OCI-LY3 (cell line): Measurements from ENCODE around the gene SSBP2.

Experiments used
- CTCF ChIP-seq: fragments of 200-600, 300-600 bp; sonication (generic); IDR thresholded peaks from 2 replicates; pipeline ENCODE4 v1.5.1; 2014; ENCODE audit warnings: antibody characterized with exemption, low read length, low read depth
- EZH2phosphoT487 ChIP-seq: fragments of 200-600 bp; shearing (Covaris generic); IDR thresholded peaks from 2 replicates; pipeline ENCODE4 v1.6.1; 2018; ENCODE audit warnings: antibody characterized with exemption, mixed run types, low read depth

- TF ChIP-seq CTCF = no peak
- TF ChIP-seq EZH2phosphoT487 = no peak
These were observed 94.1 kb downstream of the SSBP2 start for GRCh38 chr5:81656783-81657182.
